Activated B cell treated with CpG ODN at 0.5 μM for 24 hours (primary cell): Measurements from ENCODE around the gene ALOX5AP. TPM values are rescaled to one million over a fixed set of nuclear protein-coding genes. Genes with fewer than 3 reads are reported as not detected.
"Not testable (repeated sequence)": the region's sequence is repeated elsewhere in the genome, so short reads cannot be mapped to it uniquely, and the experiment has no call there.

ENCODE experiments used
- ATAC-seq: fragments of 200-7000 bp; cut with Tn5 transposase; one replicate; pipeline ENCODE4 v1.10.0; 2021; ENCODE audit warnings: low read depth, mild to moderate bottlenecking, moderate library complexity
- CTCF ChIA-PET: fragments of 350-600 bp; sonication (Branson Sonifier 250); formaldehyde crosslinking; loops from one replicate; lab custom pipeline; 2021; ENCODE audit warnings: antibody characterized with exemption; lab: Charles Lee
- POLR2A ChIA-PET: fragments of 350-600 bp; sonication (Branson Sonifier 250); formaldehyde crosslinking; loops from one replicate; lab custom pipeline; 2021; ENCODE audit warnings: antibody characterized with exemption; lab: Charles Lee
- DNase-seq: peaks from one replicate; pipeline ENCODE4 v3.0.0; 2022
- H3K27ac Mint-ChIP-seq: one replicate; pipeline ENCODE4 v1.8.0; 2020; ENCODE audit warnings: mixed read lengths
- H3K27me3 Mint-ChIP-seq: one replicate; pipeline ENCODE4 v1.8.0; 2021; ENCODE audit warnings: mixed read lengths
- H3K36me3 Mint-ChIP-seq: one replicate; pipeline ENCODE4 v1.8.0; 2021; ENCODE audit warnings: low read depth, mixed read lengths
- H3K4me1 Mint-ChIP-seq: one replicate; pipeline ENCODE4 v1.8.0; 2021; ENCODE audit warnings: mixed read lengths
- H3K4me3 Mint-ChIP-seq: one replicate; pipeline ENCODE4 v1.8.0; 2020; ENCODE audit warnings: mild to moderate bottlenecking, mixed read lengths
- H3K9me3 Mint-ChIP-seq: one replicate; pipeline ENCODE4 v1.8.0; 2020; ENCODE audit warnings: mixed read lengths
- CTCF ChIP-seq: fragments of 200-600 bp; IDR thresholded peaks from one replicate; pipeline ENCODE4 v1.8.0; 2022; ENCODE audit warnings: antibody characterized with exemption, mild to moderate bottlenecking
- intact Hi-C: fragments of 100-400 bp; cut with micrococcal nuclease; formaldehyde crosslinking; loops from one replicate; pipeline ENCODE4 v1.15.1; 2024
- total RNA-seq: library from RNA; stranded (reverse); gene quantifications from 2 replicates; pipeline ENCODE4 v1.2.3, GENCODE V29; 2022

ALOX5AP gene
- total RNA-seq, 1 donor from 2014 or later = 59.7 TPM

- intact Hi-C loops = no loop called here
- no peaks in the 10 kb centered on the region for H3K9me3 Mint-ChIP-seq
- CTCF ChIA-PET = no interaction called here
- H3K36me3 Mint-ChIP-seq = peaks cover 73% of the 10 kb centered on the region
- no peaks in the 10 kb centered on the region for H3K27me3 Mint-ChIP-seq
- no peak for TF ChIP-seq CTCF
- H3K4me3 Mint-ChIP-seq = no peak overlapping the region
- no peak overlapping the region for H3K27ac Mint-ChIP-seq
- ATAC-seq (no peak), DNase-seq (no peak)
- POLR2A ChIA-PET = interaction anchor here (0.6 kb wide), 2 partner anchors 57 to 218 kb away, joined by 3 read pairs; no protein-coding TSS in a partner anchor
- peaks cover 45% of the 10 kb centered on the region for H3K4me1 Mint-ChIP-seq
Observed at GRCh38 chr13:30746791-30747190, 11.4 kb downstream of the ALOX5AP start.

GRCh38 chr13:30747845-30748244 lies 12.5 kb downstream of the ALOX5AP start:
- ATAC-seq, intact Hi-C loops, H3K27ac Mint-ChIP-seq, H3K27me3 Mint-ChIP-seq, H3K9me3 Mint-ChIP-seq, DNase-seq, H3K4me3 Mint-ChIP-seq, POLR2A ChIA-PET, CTCF ChIA-PET: not testable (repeated sequence)
- Mint-ChIP-seq H3K36me3 (peaks cover 82% of the 10 kb centered on the region), H3K4me1 (peaks cover 36% of the 10 kb centered on the region)

GRCh38 chr13:30748717-30749116 lies 13.4 kb downstream of the ALOX5AP start:
- H3K9me3 Mint-ChIP-seq = no peaks in the 10 kb centered on the region
- H3K4me1 Mint-ChIP-seq = peaks cover 28% of the 10 kb centered on the region
- H3K36me3 Mint-ChIP-seq = peaks cover 85% of the 10 kb centered on the region
- ChIA-PET CTCF (no interaction called here), POLR2A (no interaction called here)
- H3K4me3 Mint-ChIP-seq = no peak overlapping the region
- intact Hi-C loops = no loop called here
- no peaks in the 10 kb centered on the region for H3K27me3 Mint-ChIP-seq
- TF ChIP-seq CTCF = no peak
- no peak for ATAC-seq
- no peak for DNase-seq
- no peak overlapping the region for H3K27ac Mint-ChIP-seq

- Mint-ChIP-seq H3K4me1 (peaks cover 14% of the 10 kb centered on the region), H3K36me3 (peaks cover 80% of the 10 kb centered on the region), H3K27ac (no peak overlapping the region), H3K4me3 (no peak overlapping the region), H3K27me3 (no peaks in the 10 kb centered on the region), H3K9me3 (no peaks in the 10 kb centered on the region)
- CTCF ChIA-PET = no interaction called here
- POLR2A ChIA-PET = no interaction called here
- ATAC-seq (no peak), DNase-seq (no peak)
- intact Hi-C loops = no loop called here
- TF ChIP-seq CTCF = no peak
Observed at GRCh38 chr13:30750036-30750435, 14.7 kb downstream of the ALOX5AP start.

- ChIA-PET CTCF (no interaction called here), POLR2A (no interaction called here)
- DNase-seq = no peak
- no peak for TF ChIP-seq CTCF
- no peaks in the 10 kb centered on the region for H3K9me3 Mint-ChIP-seq
- intact Hi-C loops = no loop called here
- H3K27ac Mint-ChIP-seq = no peak overlapping the region
- H3K36me3 Mint-ChIP-seq = peaks cover 78% of the 10 kb centered on the region
- ATAC-seq = no peak
- peaks cover 2% of the 10 kb centered on the region for H3K4me1 Mint-ChIP-seq
- H3K27me3 Mint-ChIP-seq = no peaks in the 10 kb centered on the region
- H3K4me3 Mint-ChIP-seq = no peak overlapping the region
Observed at GRCh38 chr13:30751183-30751933, 16.0 kb downstream of the ALOX5AP start.
